K562 (cell line): ENCODE results near the gene RNF126. TPM values are rescaled to one million over a fixed set of nuclear protein-coding genes. Genes with fewer than 3 reads are reported as not detected.

Source experiments
- CBX2 ChIP-seq: fragments of 200-600 bp; sonication (generic); IDR thresholded peaks from one replicate; pipeline ENCODE4 v1.6.1; 2012; ENCODE audit warnings: mild to moderate bottlenecking, low read length, inconsistent platforms; ENCODE audit not compliant: insufficient read depth, poor library complexity, severe bottlenecking
- ESRRB ChIP-seq: fragments of 250-450 bp; sonication (Bioruptor Pico); IDR thresholded peaks from 2 replicates; pipeline ENCODE4 v1.5.0; 2020; ENCODE audit warnings: mild to moderate bottlenecking, moderate library complexity, borderline replicate concordance
- JUN ChIP-seq, 2 experiments: sonication (generic) in 1 of 2; formaldehyde crosslinking in 1 of 2; IDR thresholded peaks; 2 replicates each; pipeline versions ENCODE4 v1.6.1 to v1.8.0; 2012 to 2022; ENCODE audit warnings: borderline replicate concordance in 2 of 2, mild to moderate bottlenecking in 2 of 2, improper control_type of control experiment in 1 of 2, low read depth in 1 of 2, low read length in 1 of 2, missing genetic modification reagents in 1 of 2
- LCOR ChIP-seq: sonication (generic); formaldehyde crosslinking; IDR thresholded peaks from 2 replicates; pipeline ENCODE4 v1.8.0; 2022; ENCODE audit warnings: mild to moderate bottlenecking, missing genetic modification reagents
- MITF ChIP-seq: IDR thresholded peaks from 2 replicates; pipeline ENCODE4 v1.6.1; 2014; ENCODE audit warnings: antibody characterized with exemption
- PCBP2 ChIP-seq: fragments of 200-400 bp; formaldehyde crosslinking; IDR thresholded peaks from 2 replicates; pipeline ENCODE4 v1.6.1; 2018; ENCODE audit warnings: low read length, low read depth, mild to moderate bottlenecking, moderate library complexity; ENCODE audit not compliant: poor library complexity, severe bottlenecking
- PHTF2 ChIP-seq: fragments of 250-450 bp; sonication (Bioruptor Pico); IDR thresholded peaks from 2 replicates; pipeline ENCODE4 v1.5.0; 2021; ENCODE audit warnings: mild to moderate bottlenecking
- SIX5 ChIP-seq, 2 experiments: IDR thresholded peaks; 2 replicates each; pipeline ENCODE4 v1.6.1; 2011; ENCODE audit warnings: low read length in 2 of 2, borderline replicate concordance in 1 of 2, low read depth in 1 of 2, mild to moderate bottlenecking in 1 of 2, moderate library complexity in 1 of 2; ENCODE audit not compliant: insufficient read depth in 1 of 2
- SMARCC2 ChIP-seq: fragments of 450-650 bp; IDR thresholded peaks from 2 replicates; pipeline ENCODE4 v1.6.1; 2017; ENCODE audit warnings: antibody characterized with exemption, moderate library complexity, mild to moderate bottlenecking, low read depth
- TAF15 ChIP-seq: fragments of 200-400 bp; formaldehyde crosslinking; IDR thresholded peaks from 2 replicates; pipeline ENCODE4 v1.6.1; 2017; ENCODE audit warnings: mild to moderate bottlenecking, low read depth, low read length, moderate library complexity
- TCF7 ChIP-seq: sonication (generic); IDR thresholded peaks from 2 replicates; pipeline ENCODE4 v1.6.1; 2016; ENCODE audit warnings: antibody characterized with exemption, borderline replicate concordance
- TEAD4 ChIP-seq, 2 experiments: sonication (generic) in 1 of 2; formaldehyde crosslinking in 1 of 2; IDR thresholded peaks; 2 replicates each; pipeline versions ENCODE4 v1.6.1 to v1.8.0; 2012 to 2022; ENCODE audit warnings: borderline replicate concordance in 1 of 2, inconsistent platforms in 1 of 2, low read length in 1 of 2, mild to moderate bottlenecking in 1 of 2, missing genetic modification reagents in 1 of 2
- ZFP1 ChIP-seq: fragments of 450-650 bp; formaldehyde crosslinking; IDR thresholded peaks from 2 replicates; pipeline ENCODE4 v1.4.0; 2020; ENCODE audit warnings: mild to moderate bottlenecking, mixed read lengths
- ZNF165 ChIP-seq: fragments of 250-450 bp; sonication (Bioruptor Pico); IDR thresholded peaks from 2 replicates; pipeline ENCODE4 v1.4.0; 2020; ENCODE audit warnings: borderline replicate concordance
- ZNF274 ChIP-seq: IDR thresholded peaks from 2 replicates; pipeline ENCODE4 v1.6.1; 2011; ENCODE audit warnings: low read depth, mild to moderate bottlenecking, low read length, moderate library complexity, borderline replicate concordance
- ZNF551 ChIP-seq: fragments of 250-450 bp; sonication (Bioruptor Pico); IDR thresholded peaks from 2 replicates; pipeline ENCODE4 v1.5.0; 2021; ENCODE audit warnings: mild to moderate bottlenecking, moderate library complexity
- ZNF668 ChIP-seq: fragments of 250-450 bp; sonication (Bioruptor Pico); IDR thresholded peaks from 2 replicates; pipeline ENCODE4 v1.8.0; 2022; ENCODE audit warnings: mild to moderate bottlenecking, inconsistent platforms
- polyA plus RNA-seq, 8 experiments: library from polyadenylated mRNA; depleted of rRNA in 4 of 8; stranded (reverse) in 5 of 8; unstranded in 3 of 8; fragments of >200 nt; fragmentation: Nextera tagmentation in 2 of 8; fragmentation: Illumina TruSeq in 1 of 8; extraction: Ambion mirVana in 2 of 8; extraction: Trizol in 1 of 8; gene quantifications; 2 replicates each; pipeline versions ENCODE4 v1.2.1 to v1.2.3, GENCODE V29; 2011 to 2014; ENCODE audit warnings: inconsistent platforms in 1 of 8, missing spikeins in 1 of 8
- total RNA-seq, 7 experiments: library from RNA; depleted of rRNA in 6 of 7; stranded (reverse); fragments of >200 nt in 6 of 7; fragmentation: Illumina TruSeq in 2 of 7; extraction: Trizol in 2 of 7; gene quantifications; 2 replicates each; pipeline versions ENCODE4 v1.2.1 to v1.2.3, GENCODE V29; 2011 to 2021; ENCODE audit warnings: low replicate concordance in 1 of 7
- TF ChIP-seq, protein P1 (sequence below), 2 experiments: fragments of 450-650 bp; IDR thresholded peaks; 2 replicates each; pipeline ENCODE4 v1.6.1; 2016
- TF ChIP-seq, protein P2 (sequence below): fragments of 450-650 bp; IDR thresholded peaks from 2 replicates; pipeline ENCODE4 v1.6.1; 2014; ENCODE audit warnings: low read depth, mild to moderate bottlenecking, moderate library complexity, borderline replicate concordance
- TF ChIP-seq, protein P3 (sequence below): sonication (generic); formaldehyde crosslinking; IDR thresholded peaks from 2 replicates; pipeline ENCODE4 v1.8.0; 2022; ENCODE audit warnings: missing genetic modification reagents, mild to moderate bottlenecking, borderline replicate concordance

The RNF126 gene
- total and polyA plus RNA-seq, 9 of the 15 experiments (the other 6 are each of a cell fraction or from before 2014, with no cell fraction given): 0.27 to 101 (median 12.3) TPM

GRCh38 chr19:633068-633785 lies 29.8 kb downstream of the RNF126 start, which contains the start of gene POLRMT (continued):
- no peak for TF ChIP-seq ESRRB (CRISPR knock-in tag)
- no peak for TF ChIP-seq ZNF274
- TF ChIP-seq PCBP2: no peak
- TF ChIP-seq, protein P1, sequence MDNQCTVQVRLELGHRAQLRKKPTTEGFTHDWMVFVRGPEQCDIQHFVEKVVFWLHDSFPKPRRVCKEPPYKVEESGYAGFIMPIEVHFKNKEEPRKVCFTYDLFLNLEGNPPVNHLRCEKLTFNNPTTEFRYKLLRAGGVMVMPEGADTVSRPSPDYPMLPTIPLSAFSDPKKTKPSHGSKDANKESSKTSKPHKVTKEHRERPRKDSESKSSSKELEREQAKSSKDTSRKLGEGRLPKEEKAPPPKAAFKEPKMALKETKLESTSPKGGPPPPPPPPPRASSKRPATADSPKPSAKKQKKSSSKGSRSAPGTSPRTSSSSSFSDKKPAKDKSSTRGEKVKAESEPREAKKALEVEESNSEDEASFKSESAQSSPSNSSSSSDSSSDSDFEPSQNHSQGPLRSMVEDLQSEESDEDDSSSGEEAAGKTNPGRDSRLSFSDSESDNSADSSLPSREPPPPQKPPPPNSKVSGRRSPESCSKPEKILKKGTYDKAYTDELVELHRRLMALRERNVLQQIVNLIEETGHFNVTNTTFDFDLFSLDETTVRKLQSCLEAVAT (IDR thresholded peaks at IDR 0.05): no peak
- TF ChIP-seq TEAD4 (IDR thresholded peaks at IDR 0.05; ENCODE audit: low read length): no peak
- no peak for TF ChIP-seq TEAD4 (CRISPR knock-in tag; IDR thresholded peaks at IDR 0.05; ENCODE audit: borderline replicate concordance)
- TF ChIP-seq SMARCC2: no peak
- TF ChIP-seq ZNF551 (CRISPR knock-in tag): no peak
- TF ChIP-seq SIX5 (IDR thresholded peaks at IDR 0.05; ENCODE audit: borderline replicate concordance in 1 of 2, insufficient read depth in 1 of 2, low read depth in 1 of 2, low read length in 2 of 2): peak; percentile 68 to 73
- TF ChIP-seq, protein P2, sequence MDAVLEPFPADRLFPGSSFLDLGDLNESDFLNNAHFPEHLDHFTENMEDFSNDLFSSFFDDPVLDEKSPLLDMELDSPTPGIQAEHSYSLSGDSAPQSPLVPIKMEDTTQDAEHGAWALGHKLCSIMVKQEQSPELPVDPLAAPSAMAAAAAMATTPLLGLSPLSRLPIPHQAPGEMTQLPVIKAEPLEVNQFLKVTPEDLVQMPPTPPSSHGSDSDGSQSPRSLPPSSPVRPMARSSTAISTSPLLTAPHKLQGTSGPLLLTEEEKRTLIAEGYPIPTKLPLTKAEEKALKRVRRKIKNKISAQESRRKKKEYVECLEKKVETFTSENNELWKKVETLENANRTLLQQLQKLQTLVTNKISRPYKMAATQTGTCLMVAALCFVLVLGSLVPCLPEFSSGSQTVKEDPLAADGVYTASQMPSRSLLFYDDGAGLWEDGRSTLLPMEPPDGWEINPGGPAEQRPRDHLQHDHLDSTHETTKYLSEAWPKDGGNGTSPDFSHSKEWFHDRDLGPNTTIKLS: peak; percentile 65; the same call in 1 of the 2 replicates
- TF ChIP-seq, protein P3, sequence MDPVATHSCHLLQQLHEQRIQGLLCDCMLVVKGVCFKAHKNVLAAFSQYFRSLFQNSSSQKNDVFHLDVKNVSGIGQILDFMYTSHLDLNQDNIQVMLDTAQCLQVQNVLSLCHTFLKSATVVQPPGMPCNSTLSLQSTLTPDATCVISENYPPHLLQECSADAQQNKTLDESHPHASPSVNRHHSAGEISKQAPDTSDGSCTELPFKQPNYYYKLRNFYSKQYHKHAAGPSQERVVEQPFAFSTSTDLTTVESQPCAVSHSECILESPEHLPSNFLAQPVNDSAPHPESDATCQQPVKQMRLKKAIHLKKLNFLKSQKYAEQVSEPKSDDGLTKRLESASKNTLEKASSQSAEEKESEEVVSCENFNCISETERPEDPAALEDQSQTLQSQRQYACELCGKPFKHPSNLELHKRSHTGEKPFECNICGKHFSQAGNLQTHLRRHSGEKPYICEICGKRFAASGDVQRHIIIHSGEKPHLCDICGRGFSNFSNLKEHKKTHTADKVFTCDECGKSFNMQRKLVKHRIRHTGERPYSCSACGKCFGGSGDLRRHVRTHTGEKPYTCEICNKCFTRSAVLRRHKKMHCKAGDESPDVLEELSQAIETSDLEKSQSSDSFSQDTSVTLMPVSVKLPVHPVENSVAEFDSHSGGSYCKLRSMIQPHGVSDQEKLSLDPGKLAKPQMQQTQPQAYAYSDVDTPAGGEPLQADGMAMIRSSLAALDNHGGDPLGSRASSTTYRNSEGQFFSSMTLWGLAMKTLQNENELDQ (CRISPR knock-in tag): no peak; the same call in 1 of the 2 replicates
- no peak for TF ChIP-seq ZNF165 (CRISPR knock-in tag)
- no peak for TF ChIP-seq JUN (IDR thresholded peaks at IDR 0.05; ENCODE audit: borderline replicate concordance, low read depth, low read length)
- no peak for TF ChIP-seq JUN (CRISPR knock-in tag; IDR thresholded peaks at IDR 0.05; ENCODE audit: borderline replicate concordance)
- no peak for TF ChIP-seq PHTF2
- TF ChIP-seq ZFP1 (CRISPR knock-in tag): no peak
- TF ChIP-seq MITF: no peak
- no peak for TF ChIP-seq CBX2
- TF ChIP-seq TCF7: no peak
- TF ChIP-seq LCOR (CRISPR knock-in tag): no peak
- no peak for TF ChIP-seq TAF15
- TF ChIP-seq ZNF668 (CRISPR knock-in tag): no peak
